Measurements from ENCODE around the gene CAMK1D. TPM values are rescaled to one million over a fixed set of nuclear protein-coding genes. Genes with fewer than 3 reads are reported as not detected.

The CAMK1D gene
- total RNA-seq, 2 donors from 2014 or later: 4.5 to 7.8 TPM

GRCh38 chr10:12868229-12868628 is 518.9 kb downstream of the CAMK1D start:
- no peak overlapping the region for H3K4me3 ChIP-seq (ENCODE audit: low read length)
- no peaks in the 10 kb centered on the region for H3K36me3 Mint-ChIP-seq (ENCODE audit: low read depth)
- no peaks in the 10 kb centered on the region for H3K9me3 Mint-ChIP-seq
- no peak overlapping the region for H3K4me3 Mint-ChIP-seq
- H3K27me3 ChIP-seq (ENCODE audit: control insufficient read depth, insufficient read depth, low read length, poor library complexity, severe bottlenecking): no peaks in the 10 kb centered on the region
- no peaks in the 10 kb centered on the region for H3K4me1 Mint-ChIP-seq
- TF ChIP-seq, protein P1, sequence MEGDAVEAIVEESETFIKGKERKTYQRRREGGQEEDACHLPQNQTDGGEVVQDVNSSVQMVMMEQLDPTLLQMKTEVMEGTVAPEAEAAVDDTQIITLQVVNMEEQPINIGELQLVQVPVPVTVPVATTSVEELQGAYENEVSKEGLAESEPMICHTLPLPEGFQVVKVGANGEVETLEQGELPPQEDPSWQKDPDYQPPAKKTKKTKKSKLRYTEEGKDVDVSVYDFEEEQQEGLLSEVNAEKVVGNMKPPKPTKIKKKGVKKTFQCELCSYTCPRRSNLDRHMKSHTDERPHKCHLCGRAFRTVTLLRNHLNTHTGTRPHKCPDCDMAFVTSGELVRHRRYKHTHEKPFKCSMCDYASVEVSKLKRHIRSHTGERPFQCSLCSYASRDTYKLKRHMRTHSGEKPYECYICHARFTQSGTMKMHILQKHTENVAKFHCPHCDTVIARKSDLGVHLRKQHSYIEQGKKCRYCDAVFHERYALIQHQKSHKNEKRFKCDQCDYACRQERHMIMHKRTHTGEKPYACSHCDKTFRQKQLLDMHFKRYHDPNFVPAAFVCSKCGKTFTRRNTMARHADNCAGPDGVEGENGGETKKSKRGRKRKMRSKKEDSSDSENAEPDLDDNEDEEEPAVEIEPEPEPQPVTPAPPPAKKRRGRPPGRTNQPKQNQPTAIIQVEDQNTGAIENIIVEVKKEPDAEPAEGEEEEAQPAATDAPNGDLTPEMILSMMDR (conservative IDR thresholded peaks at IDR 0.05): no peak
- H3K27ac Mint-ChIP-seq: no peak overlapping the region
- no peaks in the 10 kb centered on the region for H3K27me3 Mint-ChIP-seq (ENCODE audit: insufficient read depth)
- H3K36me3 ChIP-seq (ENCODE audit: control insufficient read depth, insufficient read depth, low read length): no peaks in the 10 kb centered on the region
- no peak overlapping the region for H3K27ac ChIP-seq (ENCODE audit: low read depth, low read length)
- H3K9me3 ChIP-seq (ENCODE audit: control insufficient read depth, low read length): no peaks in the 10 kb centered on the region
- 92 to 100% methylated on average over 2 to 5 of the region's 5 CpGs for WGBS, 2 experiments (ENCODE audit: insufficient coverage in 1 of 2, insufficient read length in 1 of 2)
- no peaks in the 10 kb centered on the region for H3K4me1 ChIP-seq (ENCODE audit: control insufficient read depth, insufficient read depth, low read length)
- DNase-seq: no peak
- H3K9ac ChIP-seq (ENCODE audit: extremely low read depth, low read length, poor library complexity, severe bottlenecking): no peak overlapping the region

GRCh38 chr10:12869427-12869826 is 520.1 kb downstream of the CAMK1D start:
- H3K27me3 ChIP-seq (ENCODE audit: control insufficient read depth, insufficient read depth, low read length, poor library complexity, severe bottlenecking): no peaks in the 10 kb centered on the region
- Mint-ChIP-seq H3K36me3 (ENCODE audit: low read depth) (no peaks in the 10 kb centered on the region), H3K4me3 (no peak overlapping the region), H3K4me1 (no peaks in the 10 kb centered on the region), H3K9me3 (no peaks in the 10 kb centered on the region), H3K27ac (no peak overlapping the region), H3K27me3 (ENCODE audit: insufficient read depth) (no peaks in the 10 kb centered on the region)
- WGBS, 2 experiments (ENCODE audit: insufficient coverage in 1 of 2, insufficient read length in 1 of 2): 89 to 92% methylated on average over 2 to 3 of the region's 3 CpGs
- no peak overlapping the region for H3K27ac ChIP-seq (ENCODE audit: low read depth, low read length)
- TF ChIP-seq, protein P1 (conservative IDR thresholded peaks at IDR 0.05): no peak
- H3K36me3 ChIP-seq (ENCODE audit: control insufficient read depth, insufficient read depth, low read length): no peaks in the 10 kb centered on the region
- H3K9me3 ChIP-seq (ENCODE audit: control insufficient read depth, low read length): no peaks in the 10 kb centered on the region
- no peaks in the 10 kb centered on the region for H3K4me1 ChIP-seq (ENCODE audit: control insufficient read depth, insufficient read depth, low read length)
- DNase-seq: no peak
- H3K9ac ChIP-seq (ENCODE audit: extremely low read depth, low read length, poor library complexity, severe bottlenecking): no peak overlapping the region
- H3K4me3 ChIP-seq (ENCODE audit: low read length): no peak overlapping the region

GRCh38 chr10:12872577-12872976 is 523.2 kb downstream of the CAMK1D start:
- H3K36me3 ChIP-seq (ENCODE audit: control insufficient read depth, insufficient read depth, low read length): no peaks in the 10 kb centered on the region
- H3K4me3 Mint-ChIP-seq: no peak overlapping the region
- no peak overlapping the region for H3K9ac ChIP-seq (ENCODE audit: extremely low read depth, low read length, poor library complexity, severe bottlenecking)
- peaks cover 4% of the 10 kb centered on the region for H3K4me1 Mint-ChIP-seq
- no peak for DNase-seq
- H3K27me3 Mint-ChIP-seq (ENCODE audit: insufficient read depth): no peaks in the 10 kb centered on the region
- no peak overlapping the region for H3K27ac ChIP-seq (ENCODE audit: low read depth, low read length)
- H3K36me3 Mint-ChIP-seq (ENCODE audit: low read depth): no peaks in the 10 kb centered on the region
- no peaks in the 10 kb centered on the region for H3K4me1 ChIP-seq (ENCODE audit: control insufficient read depth, insufficient read depth, low read length)
- H3K9me3 Mint-ChIP-seq: no peaks in the 10 kb centered on the region
- WGBS, 2 experiments (ENCODE audit: insufficient coverage in 1 of 2, insufficient read length in 1 of 2): 91 to 95% methylated on average over 9 of the region's 9 CpGs
- no peak overlapping the region for H3K27ac Mint-ChIP-seq
- no peak overlapping the region for H3K4me3 ChIP-seq (ENCODE audit: low read length)
- H3K9me3 ChIP-seq (ENCODE audit: control insufficient read depth, low read length): no peaks in the 10 kb centered on the region
- H3K27me3 ChIP-seq (ENCODE audit: control insufficient read depth, insufficient read depth, low read length, poor library complexity, severe bottlenecking): no peaks in the 10 kb centered on the region
- TF ChIP-seq, protein P1 (conservative IDR thresholded peaks at IDR 0.05): no peak

Data from endodermal cell (in vitro differentiated cells).